ENCODE measurements around the gene SNX25.
"Not testable (repeated sequence)": the region's sequence is repeated elsewhere in the genome, so short reads cannot be mapped to it uniquely, and the experiment has no call there.

Gene SNX25

GRCh38 chr4:185312699-185313098 is 103.3 kb downstream of the SNX25 start:
- no peak for DNase-seq (ENCODE audit: low spot score)
- no peak for TF ChIP-seq CTCF (IDR thresholded peaks at IDR 0.05; ENCODE audit: borderline replicate concordance, control extremely low read depth, extremely low read depth, insufficient read depth, missing control alignments)
- in situ Hi-C loops (cut with MboI; ENCODE audit: low sequenced_read_pairs, unreplicated experiment), result no loop called here

GRCh38 chr4:185317462-185317861 is 108.1 kb downstream of the SNX25 start:
- DNase-seq (ENCODE audit: low spot score); in situ Hi-C loops (cut with MboI; ENCODE audit: low sequenced_read_pairs, unreplicated experiment): not testable (repeated sequence)

GRCh38 chr4:185317880-185318279 is 108.5 kb downstream of the SNX25 start:
- in situ Hi-C loops (cut with MboI; ENCODE audit: low sequenced_read_pairs, unreplicated experiment), result no loop called here
- TF ChIP-seq CTCF (IDR thresholded peaks at IDR 0.05; ENCODE audit: borderline replicate concordance, control extremely low read depth, extremely low read depth, insufficient read depth, missing control alignments), result no peak

GRCh38 chr4:185318679-185319078 is 109.3 kb downstream of the SNX25 start:
- DNase-seq (ENCODE audit: low spot score), result no peak
- TF ChIP-seq CTCF (IDR thresholded peaks at IDR 0.05; ENCODE audit: borderline replicate concordance, control extremely low read depth, extremely low read depth, insufficient read depth, missing control alignments), result no peak
- in situ Hi-C loops (cut with MboI; ENCODE audit: low sequenced_read_pairs, unreplicated experiment), result no loop called here

More at GRCh38 chr4:185317880-185318279, 108.5 kb downstream of the SNX25 start:
- DNase-seq (ENCODE audit: low spot score), result no peak

- in situ Hi-C loops (cut with MboI; ENCODE audit: low sequenced_read_pairs, unreplicated experiment), result no loop called here
- no peak for TF ChIP-seq CTCF (IDR thresholded peaks at IDR 0.05; ENCODE audit: borderline replicate concordance, control extremely low read depth, extremely low read depth, insufficient read depth, missing control alignments)
- no peak for DNase-seq (ENCODE audit: low spot score)
Observed at GRCh38 chr4:185322803-185323202, 113.4 kb downstream of the SNX25 start.

- no peak for DNase-seq (ENCODE audit: low spot score)
Observed at GRCh38 chr4:185323606-185324005, 114.2 kb downstream of the SNX25 start.

GRCh38 chr4:185324361-185324760 is 115.0 kb downstream of the SNX25 start:
- DNase-seq (ENCODE audit: low spot score); in situ Hi-C loops (cut with MboI; ENCODE audit: low sequenced_read_pairs, unreplicated experiment): not testable (repeated sequence)

More at GRCh38 chr4:185323606-185324005, 114.2 kb downstream of the SNX25 start:
- no peak for TF ChIP-seq CTCF (IDR thresholded peaks at IDR 0.05; ENCODE audit: borderline replicate concordance, control extremely low read depth, extremely low read depth, insufficient read depth, missing control alignments)
- in situ Hi-C loops (cut with MboI; ENCODE audit: low sequenced_read_pairs, unreplicated experiment), result no loop called here

- DNase-seq (ENCODE audit: low spot score); in situ Hi-C loops (cut with MboI; ENCODE audit: low sequenced_read_pairs, unreplicated experiment): not testable (repeated sequence)
Observed at GRCh38 chr4:185325721-185326120, 116.3 kb downstream of the SNX25 start.
